SK-N-MC (cell line): ENCODE measurements around the gene SIK2.

ENCODE experiments used
- DNase-seq: peaks from one replicate; pipeline ENCODE4 v3.0.0-alpha.2; 2011; ENCODE audit warnings: low read depth, low spot score
- H3K27ac ChIP-seq: fragments of 200-600 bp; sonication (generic); 2 replicates; pipeline ENCODE4 v1.5.1; 2016; ENCODE audit warnings: mixed run types
- H3K36me3 ChIP-seq: fragments of 200-600 bp; sonication (generic); 2 replicates; pipeline ENCODE4 v1.6.1; 2017; ENCODE audit warnings: antibody characterized with exemption, low read length, mixed read lengths; ENCODE audit not compliant: insufficient read depth
- H3K4me3 ChIP-seq: fragments of 200-600 bp; sonication (generic); 2 replicates; pipeline ENCODE4 v1.5.1; 2016
- H3K9ac ChIP-seq: fragments of 200-600 bp; sonication (generic); 2 replicates; pipeline ENCODE4 v1.8.0; 2017; ENCODE audit warnings: mixed run types, mixed read lengths; ENCODE audit not compliant: insufficient read length
- H3K9me3 ChIP-seq: fragments of 200-600 bp; sonication (generic); 2 replicates; pipeline ENCODE4 v1.6.1; 2017; ENCODE audit warnings: low read depth, mild to moderate bottlenecking, antibody characterized with exemption, low read length, moderate library complexity, mixed read lengths
- EZH2 ChIP-seq: fragments of 200-600 bp; sonication (generic); IDR thresholded peaks from one replicate; pipeline ENCODE4 v1.6.1; 2017; ENCODE audit warnings: antibody characterized with exemption
- FOXP2 ChIP-seq: optimal IDR thresholded peaks from 2 replicates; pipeline ENCODE3; 2011; ENCODE audit warnings: mild to moderate bottlenecking, moderate library complexity; ENCODE audit not compliant: insufficient read depth; ENCODE audit errors: extremely low read length, control extremely low read depth
- POLR2AphosphoS5 ChIP-seq: IDR thresholded peaks from 2 replicates; pipeline ENCODE4 v1.6.1; 2012; ENCODE audit warnings: mild to moderate bottlenecking, low read depth, low read length, borderline replicate concordance

The SIK2 gene

GRCh38 chr11:111603611-111604130 is 1.4 kb downstream of the SIK2 start:
- Histone ChIP-seq H3K4me3 (peak overlapping the region; percentile 90), H3K36me3 (no peaks in the 10 kb centered on the region), H3K9me3 (no peaks in the 10 kb centered on the region), H3K9ac (peak overlapping the region; percentile 84), H3K27ac (no peak overlapping the region)
- no peak for DNase-seq
- TF ChIP-seq POLR2AphosphoS5: no peak
- no peak for TF ChIP-seq EZH2
- TF ChIP-seq FOXP2: no peak

- DNase-seq: no peak
- Histone ChIP-seq H3K4me3 (peak overlapping the region; percentile 90), H3K9ac (no peak overlapping the region), H3K27ac (no peak overlapping the region), H3K36me3 (no peaks in the 10 kb centered on the region), H3K9me3 (no peaks in the 10 kb centered on the region)
- TF ChIP-seq POLR2AphosphoS5 (no peak), EZH2 (no peak), FOXP2 (no peak)
These were observed 2.3 kb downstream of the SIK2 start for GRCh38 chr11:111604392-111605009.

- Histone ChIP-seq H3K27ac (no peak overlapping the region), H3K9me3 (no peaks in the 10 kb centered on the region), H3K36me3 (no peaks in the 10 kb centered on the region), H3K9ac (peak overlapping the region; percentile 23), H3K4me3 (no peak overlapping the region)
- TF ChIP-seq FOXP2 (no peak), EZH2 (no peak), POLR2AphosphoS5 (no peak)
- DNase-seq: no peak
These were observed 3.4 kb downstream of the SIK2 start for GRCh38 chr11:111605681-111606080.

GRCh38 chr11:111606986-111607385 is 4.7 kb downstream of the SIK2 start:
- H3K9ac ChIP-seq: no peak overlapping the region
- no peak for TF ChIP-seq EZH2
- TF ChIP-seq FOXP2: no peak
- no peak for TF ChIP-seq POLR2AphosphoS5
- H3K9me3 ChIP-seq: no peaks in the 10 kb centered on the region
- peak overlapping the region; percentile 9; the same call in 1 of the 2 replicates for H3K27ac ChIP-seq
- DNase-seq: no peak
- no peaks in the 10 kb centered on the region for H3K36me3 ChIP-seq
- no peak overlapping the region for H3K4me3 ChIP-seq

- Histone ChIP-seq H3K4me3 (no peak overlapping the region), H3K9me3 (no peaks in the 10 kb centered on the region), H3K9ac (no peak overlapping the region), H3K36me3 (no peaks in the 10 kb centered on the region), H3K27ac (no peak overlapping the region; the same call in 1 of the 2 replicates)
- DNase-seq: no peak
- no peak for TF ChIP-seq POLR2AphosphoS5
- TF ChIP-seq EZH2: no peak
These were observed 5.5 kb downstream of the SIK2 start for GRCh38 chr11:111607751-111608150.

- Histone ChIP-seq H3K9me3 (no peaks in the 10 kb centered on the region), H3K27ac (no peak overlapping the region; the same call in 1 of the 2 replicates), H3K9ac (no peak overlapping the region), H3K36me3 (no peaks in the 10 kb centered on the region), H3K4me3 (no peak overlapping the region)
- DNase-seq: no peak
- TF ChIP-seq EZH2 (no peak), FOXP2 (no peak), POLR2AphosphoS5 (no peak)
These were observed 10.0 kb downstream of the SIK2 start for GRCh38 chr11:111612224-111612623.

GRCh38 chr11:111617286-111617685 is 15.0 kb downstream of the SIK2 start:
- no peaks in the 10 kb centered on the region for H3K9me3 ChIP-seq
- TF ChIP-seq FOXP2: no peak
- TF ChIP-seq POLR2AphosphoS5: no peak
- TF ChIP-seq EZH2: no peak
- H3K36me3 ChIP-seq: peaks cover 33% of the 10 kb centered on the region
- no peak overlapping the region for H3K4me3 ChIP-seq
- H3K27ac ChIP-seq: no peak overlapping the region
- no peak for DNase-seq
- H3K9ac ChIP-seq: no peak overlapping the region

GRCh38 chr11:111620518-111620917 is 18.3 kb downstream of the SIK2 start:
- H3K27ac ChIP-seq: no peak overlapping the region
- H3K36me3 ChIP-seq: peaks cover 54% of the 10 kb centered on the region
- no peak overlapping the region for H3K9ac ChIP-seq
- no peak overlapping the region for H3K4me3 ChIP-seq
- no peaks in the 10 kb centered on the region for H3K9me3 ChIP-seq
- TF ChIP-seq FOXP2: no peak
- no peak for TF ChIP-seq POLR2AphosphoS5
- no peak for TF ChIP-seq EZH2
- DNase-seq: no peak

GRCh38 chr11:111623527-111624030 is 21.3 kb downstream of the SIK2 start:
- no peaks in the 10 kb centered on the region for H3K9me3 ChIP-seq
- no peak overlapping the region for H3K27ac ChIP-seq
- H3K9ac ChIP-seq: no peak overlapping the region
- H3K4me3 ChIP-seq: no peak overlapping the region
- no peak for DNase-seq
- peaks cover 49% of the 10 kb centered on the region for H3K36me3 ChIP-seq
- TF ChIP-seq FOXP2 (no peak), POLR2AphosphoS5 (no peak), EZH2 (no peak)
